Measurements from ENCODE around the gene GALC. TPM values are rescaled to one million over a fixed set of nuclear protein-coding genes. Genes with fewer than 3 reads are reported as not detected.

The GALC gene
- total RNA-seq, 1 experiment from 2014 or later: 10.7 TPM

DNA sequence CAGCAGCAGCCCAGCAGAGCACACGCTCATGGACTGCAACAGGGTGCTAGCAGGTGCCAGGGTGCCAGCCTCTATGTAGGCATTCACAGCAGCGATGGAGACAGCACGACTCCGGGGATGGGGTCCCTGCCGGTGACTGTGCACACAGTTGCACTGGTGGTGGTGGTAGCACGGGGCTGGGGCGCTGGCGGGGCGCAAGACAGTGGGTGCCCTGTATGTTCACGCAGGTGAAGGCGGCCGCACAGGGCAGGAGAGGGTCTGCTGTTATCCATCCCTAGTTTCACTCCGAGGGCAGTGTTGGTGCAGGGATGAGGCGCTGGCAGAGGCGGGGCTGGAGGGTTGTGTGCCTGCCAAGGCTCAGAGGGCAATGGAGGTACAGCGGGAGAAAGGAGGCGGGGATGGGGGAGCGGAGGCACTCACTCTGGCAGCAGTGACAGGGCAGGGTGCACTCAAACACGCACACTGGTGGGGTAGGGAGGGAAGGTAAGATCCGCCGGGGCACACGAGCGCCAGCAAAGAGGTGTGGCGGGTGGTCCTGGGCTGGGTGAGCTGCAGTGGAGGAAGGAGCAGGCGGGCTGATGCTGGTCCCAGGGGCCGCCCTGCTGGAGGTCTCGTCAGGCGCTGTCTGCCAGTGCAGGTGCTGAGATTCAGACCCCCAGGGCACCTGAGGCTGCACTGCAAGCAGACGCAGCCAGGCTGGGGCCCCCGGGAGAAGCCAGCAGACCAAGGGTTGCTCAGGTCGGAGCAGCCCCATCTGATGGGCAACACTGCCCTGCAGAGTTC, 76.7 kb downstream of the GALC start:
- no peak overlapping the region for H3K4me3 Mint-ChIP-seq
- peak; percentile 30; the same call in 1 of the 2 replicates for ATAC-seq
- ChIA-PET POLR2A (no interaction called here), CTCF (no interaction called here)
- H3K4me1 Mint-ChIP-seq: no peaks in the 10 kb centered on the region
- peak; percentile 16 for DNase-seq (ENCODE audit: low spot score)
- TF ChIP-seq NFE2L1 (CRISPR knock-in tag; IDR thresholded peaks at IDR 0.05): no peak
- no peak for TF ChIP-seq ZNF532 (CRISPR knock-in tag; IDR thresholded peaks at IDR 0.05; ENCODE audit: borderline replicate concordance)
- no peak for TF ChIP-seq CDX4 (CRISPR knock-in tag; IDR thresholded peaks at IDR 0.05; ENCODE audit: borderline replicate concordance)
- TF ChIP-seq ARID4B (CRISPR knock-in tag; IDR thresholded peaks at IDR 0.05; ENCODE audit: borderline replicate concordance): no peak
- TF ChIP-seq, protein P1, sequence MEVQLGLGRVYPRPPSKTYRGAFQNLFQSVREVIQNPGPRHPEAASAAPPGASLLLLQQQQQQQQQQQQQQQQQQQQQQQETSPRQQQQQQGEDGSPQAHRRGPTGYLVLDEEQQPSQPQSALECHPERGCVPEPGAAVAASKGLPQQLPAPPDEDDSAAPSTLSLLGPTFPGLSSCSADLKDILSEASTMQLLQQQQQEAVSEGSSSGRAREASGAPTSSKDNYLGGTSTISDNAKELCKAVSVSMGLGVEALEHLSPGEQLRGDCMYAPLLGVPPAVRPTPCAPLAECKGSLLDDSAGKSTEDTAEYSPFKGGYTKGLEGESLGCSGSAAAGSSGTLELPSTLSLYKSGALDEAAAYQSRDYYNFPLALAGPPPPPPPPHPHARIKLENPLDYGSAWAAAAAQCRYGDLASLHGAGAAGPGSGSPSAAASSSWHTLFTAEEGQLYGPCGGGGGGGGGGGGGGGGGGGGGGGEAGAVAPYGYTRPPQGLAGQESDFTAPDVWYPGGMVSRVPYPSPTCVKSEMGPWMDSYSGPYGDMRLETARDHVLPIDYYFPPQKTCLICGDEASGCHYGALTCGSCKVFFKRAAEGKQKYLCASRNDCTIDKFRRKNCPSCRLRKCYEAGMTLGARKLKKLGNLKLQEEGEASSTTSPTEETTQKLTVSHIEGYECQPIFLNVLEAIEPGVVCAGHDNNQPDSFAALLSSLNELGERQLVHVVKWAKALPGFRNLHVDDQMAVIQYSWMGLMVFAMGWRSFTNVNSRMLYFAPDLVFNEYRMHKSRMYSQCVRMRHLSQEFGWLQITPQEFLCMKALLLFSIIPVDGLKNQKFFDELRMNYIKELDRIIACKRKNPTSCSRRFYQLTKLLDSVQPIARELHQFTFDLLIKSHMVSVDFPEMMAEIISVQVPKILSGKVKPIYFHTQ (CRISPR knock-in tag; IDR thresholded peaks at IDR 0.05): no peak
- TF ChIP-seq PRDM15 (CRISPR knock-in tag; IDR thresholded peaks at IDR 0.05): no peak
- no peak for TF ChIP-seq E2F1 (CRISPR knock-in tag; IDR thresholded peaks at IDR 0.05)
- peaks cover 30% of the 10 kb centered on the region for H3K9me3 Mint-ChIP-seq
- H3K27ac Mint-ChIP-seq: no peak overlapping the region
- peaks cover 5% of the 10 kb centered on the region for H3K36me3 Mint-ChIP-seq
- 0 out of 2 replicates have a peak, but pooled peaks cover 4% of the 10 kb centered on the region for H3K27me3 Mint-ChIP-seq (ENCODE audit: low read depth)

Data from WTC11 (cell line).